ENCODE results near the gene HCRT.
"Not testable (repeated sequence)": the region's sequence is repeated elsewhere in the genome, so short reads cannot be mapped to it uniquely, and the experiment has no call there.

HCRT gene

GRCh38 chr17:42186191-42186590 lies 939 bp upstream of the HCRT start:
- not testable (repeated sequence) for H2BK120ac ChIP-seq (ENCODE audit: low read depth, low read length); H2BK15ac ChIP-seq (ENCODE audit: low read length); H3K27ac ChIP-seq (replicated peaks; ENCODE audit: low read length); H2AK5ac ChIP-seq (ENCODE audit: low read depth, low read length); H3K9ac ChIP-seq (ENCODE audit: low read depth, low read length, poor library complexity); H3K4me2 ChIP-seq (ENCODE audit: insufficient read depth, low read length, poor library complexity, severe bottlenecking); H4K8ac ChIP-seq (ENCODE audit: low read depth, low read length); H4K91ac ChIP-seq (ENCODE audit: low read depth, low read length, poor library complexity); H3K36me3 ChIP-seq (replicated peaks in 1 of 2; ENCODE audit: control insufficient read depth in 2 of 2, insufficient read depth in 2 of 2, low read length in 2 of 2); H3K4ac ChIP-seq (ENCODE audit: low read length); H3K79me1 ChIP-seq (ENCODE audit: low read depth, low read length); H3K23ac ChIP-seq (ENCODE audit: low read depth, low read length, poor library complexity); H3K4me3 ChIP-seq (ENCODE audit: low read length in 2 of 2); H2BK12ac ChIP-seq (ENCODE audit: low read length); H3K14ac ChIP-seq (ENCODE audit: low read length); H2BK5ac ChIP-seq (ENCODE audit: low read length); H3K9me3 ChIP-seq (replicated peaks in 1 of 2; ENCODE audit: control insufficient read depth in 2 of 2, insufficient read depth in 1 of 2, low read depth in 1 of 2, low read length in 2 of 2); DNase-seq (ENCODE audit: low spot score); H3K18ac ChIP-seq (ENCODE audit: low read length)
- H2AFZ ChIP-seq (ENCODE audit: low read length): peak overlapping the region; percentile 95
- peaks cover 19 to 21% of the 10 kb centered on the region in 2 donors for H3K4me1 ChIP-seq (ENCODE audit: control insufficient read depth in 2 of 2, insufficient read depth in 1 of 2, low read depth in 1 of 2, low read length in 2 of 2)
- peaks cover 7 to 37% (median 23%) of the 10 kb centered on the region in 3 experiments for H3K27me3 ChIP-seq (ENCODE audit: control insufficient read depth in 3 of 3, insufficient read depth in 3 of 3, low read depth in 1 of 3, low read length in 3 of 3)
- no CpG with 5 or more reads among the region's 5 CpGs for WGBS, 2 donors (ENCODE audit: extremely low coverage in 2 of 2, insufficient read length in 2 of 2, insufficient replicate concordance in 1 of 2)

- Histone ChIP-seq H3K9ac (ENCODE audit: low read depth, low read length, poor library complexity) (no peak overlapping the region), H2AK5ac (ENCODE audit: low read depth, low read length) (no peak overlapping the region), H2BK5ac (ENCODE audit: low read length) (no peak overlapping the region), H2BK120ac (ENCODE audit: low read depth, low read length) (no peak overlapping the region), H2AFZ (ENCODE audit: low read length) (peak overlapping the region; percentile 95), H2BK12ac (ENCODE audit: low read length) (no peak overlapping the region), H4K8ac (ENCODE audit: low read depth, low read length) (no peak overlapping the region), H3K79me1 (ENCODE audit: low read depth, low read length) (no peaks in the 10 kb centered on the region), H3K4me2 (ENCODE audit: insufficient read depth, low read length, poor library complexity, severe bottlenecking) (peak overlapping the region; percentile 19), H3K27ac (replicated peaks; ENCODE audit: low read length) (no peak overlapping the region), H3K4ac (ENCODE audit: low read length) (no peak overlapping the region), H3K14ac (ENCODE audit: low read length) (no peak overlapping the region), H3K9me3 (replicated peaks in 1 of 2; ENCODE audit: control insufficient read depth in 2 of 2, insufficient read depth in 1 of 2, low read depth in 1 of 2, low read length in 2 of 2) (peaks cover 0 to 2% of the 10 kb centered on the region in 2 donors), H3K36me3 (replicated peaks in 1 of 2; ENCODE audit: control insufficient read depth in 2 of 2, insufficient read depth in 2 of 2, low read length in 2 of 2) (no peaks in the 10 kb centered on the region), H4K91ac (ENCODE audit: low read depth, low read length, poor library complexity) (no peak overlapping the region), H2BK15ac (ENCODE audit: low read length) (no peak overlapping the region), H3K27me3 (ENCODE audit: control insufficient read depth in 3 of 3, insufficient read depth in 3 of 3, low read depth in 1 of 3, low read length in 3 of 3) (peaks cover 13 to 43% (median 29%) of the 10 kb centered on the region in 3 experiments), H3K4me3 (ENCODE audit: low read length in 2 of 2) (peak overlapping the region in 1 of 2 donors; percentile 36), H3K4me1 (ENCODE audit: control insufficient read depth in 2 of 2, insufficient read depth in 1 of 2, low read depth in 1 of 2, low read length in 2 of 2) (peaks cover 20 to 21% of the 10 kb centered on the region in 2 donors), H3K23ac (ENCODE audit: low read depth, low read length, poor library complexity) (no peak overlapping the region), H3K18ac (ENCODE audit: low read length) (no peak overlapping the region)
- no CpG with 5 or more reads among the region's 7 CpGs for WGBS, 2 donors (ENCODE audit: extremely low coverage in 2 of 2, insufficient read length in 2 of 2, insufficient replicate concordance in 1 of 2)
- peak; percentile 86 for DNase-seq (ENCODE audit: low spot score)
These were observed 324 bp upstream of the HCRT start for GRCh38 chr17:42185621-42185930.

GRCh38 chr17:42183741-42184711 lies 1.2 kb downstream of the HCRT start:
- H3K9ac ChIP-seq (ENCODE audit: low read depth, low read length, poor library complexity): peak overlapping the region; percentile 26
- H4K8ac ChIP-seq (ENCODE audit: low read depth, low read length): no peak overlapping the region
- peak overlapping the region; percentile 95 for H3K18ac ChIP-seq (ENCODE audit: low read length)
- H3K4ac ChIP-seq (ENCODE audit: low read length): no peak overlapping the region
- H3K4me1 ChIP-seq (ENCODE audit: control insufficient read depth in 2 of 2, insufficient read depth in 1 of 2, low read depth in 1 of 2, low read length in 2 of 2): peaks cover 21 to 22% of the 10 kb centered on the region in 2 donors
- peak overlapping the region; percentile 68 for H2BK12ac ChIP-seq (ENCODE audit: low read length)
- peak; percentile 80 for DNase-seq (ENCODE audit: low spot score)
- H3K14ac ChIP-seq (ENCODE audit: low read length): peak overlapping the region; percentile 51
- H2BK15ac ChIP-seq (ENCODE audit: low read length): peak overlapping the region; percentile 76
- peak overlapping the region; percentile 67 for H3K23ac ChIP-seq (ENCODE audit: low read depth, low read length, poor library complexity)
- peak overlapping the region; percentile 52 to 76 for H3K4me3 ChIP-seq (ENCODE audit: low read length in 2 of 2)
- H3K27ac ChIP-seq (replicated peaks; ENCODE audit: low read length): no peak overlapping the region
- peaks cover 0 to 2% of the 10 kb centered on the region in 2 donors for H3K9me3 ChIP-seq (replicated peaks in 1 of 2; ENCODE audit: control insufficient read depth in 2 of 2, insufficient read depth in 1 of 2, low read depth in 1 of 2, low read length in 2 of 2)
- H2AK5ac ChIP-seq (ENCODE audit: low read depth, low read length): peak overlapping the region; percentile 34
- WGBS, 2 donors (ENCODE audit: extremely low coverage in 2 of 2, insufficient read length in 2 of 2, insufficient replicate concordance in 1 of 2): no CpG with 5 or more reads among the region's 83 CpGs
- peak overlapping the region; percentile 82 for H3K4me2 ChIP-seq (ENCODE audit: insufficient read depth, low read length, poor library complexity, severe bottlenecking)
- no peak overlapping the region for H4K91ac ChIP-seq (ENCODE audit: low read depth, low read length, poor library complexity)
- H2AFZ ChIP-seq (ENCODE audit: low read length): peak overlapping the region; percentile 95
- H3K27me3 ChIP-seq (ENCODE audit: control insufficient read depth in 3 of 3, insufficient read depth in 3 of 3, low read depth in 1 of 3, low read length in 3 of 3): peaks cover 15 to 57% (median 44%) of the 10 kb centered on the region in 3 experiments
- no peaks in the 10 kb centered on the region for H3K36me3 ChIP-seq (replicated peaks in 1 of 2; ENCODE audit: control insufficient read depth in 2 of 2, insufficient read depth in 2 of 2, low read length in 2 of 2)
- no peaks in the 10 kb centered on the region for H3K79me1 ChIP-seq (ENCODE audit: low read depth, low read length)
- H2BK5ac ChIP-seq (ENCODE audit: low read length): no peak overlapping the region
- H2BK120ac ChIP-seq (ENCODE audit: low read depth, low read length): no peak overlapping the region
